ENCODE measurements around the gene LTO1. TPM values are rescaled to one million over a fixed set of nuclear protein-coding genes. Genes with fewer than 3 reads are reported as not detected.
"Not testable (repeated sequence)": the region's sequence is repeated elsewhere in the genome, so short reads cannot be mapped to it uniquely, and the experiment has no call there.

LTO1 gene
- total RNA-seq, 8 experiments from 2014 or later = 10.5 to 31.1 (median 16.1) TPM

DNA sequence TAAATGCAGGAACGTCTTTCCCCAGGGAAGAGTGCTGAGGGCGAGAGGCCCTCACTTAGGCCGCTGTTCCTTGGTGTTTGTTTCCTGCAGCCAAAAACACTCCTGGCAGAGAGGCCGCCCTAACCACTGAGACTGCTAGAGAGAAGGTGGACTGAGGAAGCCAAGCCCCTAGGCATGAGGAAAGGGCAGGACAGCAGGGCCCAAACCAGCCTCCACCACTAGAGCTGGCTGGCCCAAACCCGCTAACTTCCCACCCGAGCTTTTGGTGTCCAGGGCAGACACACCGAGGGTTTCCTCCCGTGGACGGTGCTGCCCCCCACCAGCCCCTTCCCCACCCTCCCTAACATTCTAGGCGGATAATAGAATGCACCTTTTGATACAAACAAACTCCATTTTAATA, 22.7 kb upstream of the LTO1 start:
- ATAC-seq (replicated peaks in 6 of 8) = no peak
- in situ Hi-C loops (cut with MboI; ENCODE audit: low pct_unique_long_range_greater_than_20kb in 2 of 9, low sequenced_read_pairs in 9 of 9, unreplicated experiment in 9 of 9) = loop anchor here in 5 of 9 experiments (25.0 kb wide), 2 partner anchors 189 to 489 kb away; no protein-coding TSS in a partner anchor
- peaks cover 16 to 23% of the 10 kb centered on the region in 2 donors for H3K4me1 ChIP-seq (replicated peaks in 1 of 2)
- 0 to 100% (median 62%) methylated on average over 1 to 2 of the region's 10 CpGs; no CpG with 5 or more reads in 6 of the 10 experiments for WGBS, 10 experiments
- H3K4me3 ChIP-seq = no peak overlapping the region
- H3K27ac ChIP-seq = no peak overlapping the region

DNA sequence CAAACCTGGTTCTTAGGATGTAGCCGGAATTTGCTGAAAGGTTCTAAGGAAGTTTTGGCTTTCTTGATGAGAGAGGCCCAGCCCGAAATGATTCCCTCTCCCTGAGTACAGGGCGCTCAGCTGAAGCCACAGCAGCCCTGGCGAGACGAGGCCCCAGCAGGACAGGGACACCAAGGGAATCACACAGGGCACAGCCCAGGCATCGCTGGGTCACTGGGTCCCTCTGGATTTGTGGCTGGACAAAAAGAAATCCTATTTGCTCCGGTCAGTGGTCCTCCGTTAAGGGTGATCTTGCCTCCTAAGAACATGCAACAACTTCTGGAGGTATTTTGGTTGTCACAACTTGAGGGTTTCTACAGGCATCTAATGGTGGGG, 22.3 kb upstream of the LTO1 start:
- ATAC-seq (replicated peaks in 6 of 8) = no peak
- in situ Hi-C loops (cut with MboI; ENCODE audit: low pct_unique_long_range_greater_than_20kb in 2 of 9, low sequenced_read_pairs in 9 of 9, unreplicated experiment in 9 of 9) = loop anchor here in 5 of 9 experiments (25.0 kb wide), 2 partner anchors 190 to 490 kb away; no protein-coding TSS in a partner anchor
- WGBS, 10 experiments = 60 to 100% (median 73%) methylated on average over 1 to 6 of the region's 8 CpGs; no CpG with 5 or more reads in 6 of the 10 experiments

DNA sequence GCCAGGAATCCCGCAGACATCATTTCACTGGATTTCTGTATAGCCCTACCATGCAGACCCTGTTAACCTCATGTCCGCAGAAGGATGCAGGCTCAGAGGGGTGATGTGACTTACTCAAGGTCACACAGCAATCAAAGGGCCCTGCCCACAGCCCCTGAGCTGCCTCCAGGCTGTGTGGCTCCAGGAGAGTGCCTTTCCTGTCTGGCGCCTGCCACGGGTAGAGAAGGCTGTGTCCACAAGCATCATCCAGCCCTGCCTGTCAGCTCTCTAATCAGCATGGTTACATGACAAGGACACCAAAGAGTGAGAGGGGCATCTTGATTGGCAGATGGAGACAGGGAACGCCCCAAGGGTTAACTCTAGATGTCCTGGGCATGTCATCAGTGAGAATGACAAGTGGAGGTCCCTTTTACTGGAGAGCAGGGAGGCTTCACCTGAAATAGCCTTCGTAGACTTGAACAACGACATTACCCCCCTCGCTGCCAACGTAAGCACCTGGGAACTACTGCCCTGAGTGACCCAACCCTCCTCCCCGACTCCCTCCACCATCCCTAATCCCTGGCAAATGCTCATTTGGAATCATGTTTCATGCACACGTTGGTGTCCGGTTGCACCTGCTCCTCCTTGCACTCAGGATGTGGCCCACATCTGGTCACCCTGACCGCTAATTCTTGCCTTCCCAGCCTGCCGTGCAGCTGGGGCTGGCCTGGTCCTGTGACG, 21.8 kb upstream of the LTO1 start:
- in situ Hi-C loops (cut with MboI; ENCODE audit: low pct_unique_long_range_greater_than_20kb in 2 of 9, low sequenced_read_pairs in 9 of 9, unreplicated experiment in 9 of 9) = loop anchor here in 5 of 9 experiments (25.0 kb wide), 2 partner anchors 190 to 490 kb away; no protein-coding TSS in a partner anchor
- peaks cover 10 to 15% of the 10 kb centered on the region in 2 donors for H3K4me1 ChIP-seq (replicated peaks in 1 of 2)
- WGBS, 10 experiments = 25 to 100% (median 67%) methylated on average over 1 to 13 of the region's 15 CpGs
- H3K4me3 ChIP-seq = no peak overlapping the region
- H3K27ac ChIP-seq = no peak overlapping the region
- peak in 1 of 8 experiments; percentile 63 for ATAC-seq (replicated peaks in 6 of 8)

More for the DNA sequence above, 22.3 kb upstream of the LTO1 start:
- Histone ChIP-seq H3K27ac (no peak overlapping the region), H3K4me3 (no peak overlapping the region), H3K4me1 (replicated peaks in 1 of 2) (peaks cover 16 to 20% of the 10 kb centered on the region in 2 donors)

DNA sequence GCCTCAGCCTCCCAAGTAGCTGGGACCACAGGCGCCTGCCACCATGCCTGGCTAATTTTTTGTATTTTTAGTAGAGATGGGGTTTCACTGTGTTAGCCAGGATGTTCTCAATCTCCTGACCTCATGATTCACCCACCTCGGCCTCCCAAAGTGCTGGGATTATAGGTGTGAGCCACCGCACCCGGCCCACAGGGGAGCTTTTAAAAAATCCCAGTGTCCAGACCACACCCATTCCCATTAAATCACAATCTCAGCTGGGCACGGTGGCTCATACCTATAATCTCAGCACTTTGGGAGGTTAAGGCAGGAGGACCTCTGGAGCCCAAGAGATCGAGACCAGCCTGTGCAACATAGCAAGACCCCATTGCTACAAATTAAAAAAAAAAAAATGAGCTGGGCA, 20.8 kb upstream of the LTO1 start:
- in situ Hi-C loops (cut with MboI; ENCODE audit: low pct_unique_long_range_greater_than_20kb in 2 of 9, low sequenced_read_pairs in 9 of 9, unreplicated experiment in 9 of 9) = loop anchor here in 5 of 9 experiments (25.0 kb wide), 2 partner anchors 191 to 491 kb away; no protein-coding TSS in a partner anchor
- 20 to 100% (median 80%) methylated on average over 1 to 3 of the region's 6 CpGs; no CpG with 5 or more reads in 3 of the 10 experiments for WGBS, 10 experiments
- H3K4me1 ChIP-seq (replicated peaks in 1 of 2); H3K27ac ChIP-seq; ATAC-seq (replicated peaks in 6 of 8); H3K4me3 ChIP-seq: not testable (repeated sequence)

DNA sequence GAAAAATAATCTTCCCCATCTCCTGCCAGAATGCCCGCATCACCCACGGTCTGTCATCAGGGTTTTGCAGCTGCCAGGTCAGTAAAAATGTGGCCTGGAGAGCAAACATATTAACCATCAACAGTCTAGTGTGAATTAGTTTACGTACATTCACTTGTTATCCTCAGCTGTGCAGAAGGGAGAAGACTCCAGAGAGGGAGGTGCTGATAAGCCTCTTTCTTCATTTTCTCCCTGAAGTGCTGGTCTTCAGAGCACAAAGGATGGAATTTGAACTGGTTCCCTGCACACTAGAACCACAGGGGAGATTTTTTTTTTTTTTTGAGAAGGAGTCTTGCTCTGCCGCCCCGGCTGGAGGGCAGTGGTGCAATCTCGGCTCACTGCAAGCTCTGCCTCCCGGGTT, 20.4 kb upstream of the LTO1 start:
- in situ Hi-C loops (cut with MboI; ENCODE audit: low pct_unique_long_range_greater_than_20kb in 2 of 9, low sequenced_read_pairs in 9 of 9, unreplicated experiment in 9 of 9) = loop anchor here in 5 of 9 experiments (25.0 kb wide), 2 partner anchors 192 to 492 kb away; no protein-coding TSS in a partner anchor

DNA sequence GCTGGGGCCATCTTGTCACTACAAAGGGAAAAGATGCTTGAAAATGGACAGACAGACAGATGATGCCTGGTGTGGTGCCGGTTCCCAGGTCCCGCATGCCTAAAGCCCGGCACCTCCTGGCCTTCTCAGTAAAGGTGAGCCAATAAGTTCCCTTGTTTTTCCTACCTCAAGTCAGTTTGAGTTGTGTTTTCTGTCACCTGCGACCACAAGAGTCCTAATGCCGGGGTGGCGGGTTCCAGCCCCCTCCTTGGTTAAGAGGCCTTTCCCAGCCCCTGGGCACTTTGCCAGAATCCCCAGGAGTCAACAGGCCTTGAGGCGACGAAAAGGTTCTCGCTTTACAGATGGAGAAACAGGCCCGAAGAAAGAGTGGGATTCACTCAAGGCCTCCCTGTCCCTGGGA, 19.6 kb upstream of the LTO1 start:
- Histone ChIP-seq H3K4me1 (replicated peaks in 1 of 2) (no peaks in the 10 kb centered on the region), H3K27ac (no peak overlapping the region), H3K4me3 (no peak overlapping the region)
- ATAC-seq (replicated peaks in 6 of 8) = no peak
- 61 to 92% (median 75%) methylated on average over 1 to 8 of the region's 10 CpGs; no CpG with 5 or more reads in 1 of the 10 experiments for WGBS, 10 experiments
- in situ Hi-C loops (cut with MboI; ENCODE audit: low pct_unique_long_range_greater_than_20kb in 2 of 9, low sequenced_read_pairs in 9 of 9, unreplicated experiment in 9 of 9) = loop anchor here in 5 of 9 experiments (25.0 kb wide), 2 partner anchors 193 to 493 kb away; no protein-coding TSS in a partner anchor

More for the DNA sequence above, 20.4 kb upstream of the LTO1 start:
- H3K4me1 ChIP-seq (replicated peaks in 1 of 2) = peaks cover 4 to 5% of the 10 kb centered on the region in 2 donors
- ATAC-seq (replicated peaks in 6 of 8) = no peak
- H3K27ac ChIP-seq = no peak overlapping the region
- WGBS, 10 experiments = 7 to 100% (median 79%) methylated on average over 1 to 6 of the region's 7 CpGs; no CpG with 5 or more reads in 2 of the 10 experiments
- H3K4me3 ChIP-seq = no peak overlapping the region

DNA sequence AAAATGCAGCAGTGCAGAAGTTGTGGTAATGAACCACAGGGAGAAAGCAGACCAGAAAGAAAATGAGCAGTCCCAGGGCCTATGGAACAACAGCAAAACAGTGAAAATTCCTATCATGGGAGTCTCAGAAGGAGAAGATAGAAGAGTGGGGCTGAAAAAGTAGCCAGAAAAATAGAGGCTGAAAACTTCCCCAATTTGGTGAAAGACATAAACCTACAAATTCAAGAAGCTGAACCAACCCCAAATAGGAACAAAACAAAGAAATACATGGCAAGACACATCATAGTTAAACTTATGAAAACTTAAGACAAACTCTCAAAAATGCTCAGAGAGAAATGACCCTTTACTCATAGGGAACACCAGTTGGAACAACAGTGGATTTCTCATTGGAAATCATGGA, 17.3 kb upstream of the LTO1 start:
- H3K27ac ChIP-seq = no peak overlapping the region
- in situ Hi-C loops (cut with MboI; ENCODE audit: low pct_unique_long_range_greater_than_20kb in 2 of 9, low sequenced_read_pairs in 9 of 9, unreplicated experiment in 9 of 9) = loop anchor here in 5 of 9 experiments (25.0 kb wide), 2 partner anchors 195 to 495 kb away; no protein-coding TSS in a partner anchor
- ATAC-seq (replicated peaks in 6 of 8) = no peak
- no peaks in the 10 kb centered on the region for H3K4me1 ChIP-seq (replicated peaks in 1 of 2)
- H3K4me3 ChIP-seq = no peak overlapping the region

DNA sequence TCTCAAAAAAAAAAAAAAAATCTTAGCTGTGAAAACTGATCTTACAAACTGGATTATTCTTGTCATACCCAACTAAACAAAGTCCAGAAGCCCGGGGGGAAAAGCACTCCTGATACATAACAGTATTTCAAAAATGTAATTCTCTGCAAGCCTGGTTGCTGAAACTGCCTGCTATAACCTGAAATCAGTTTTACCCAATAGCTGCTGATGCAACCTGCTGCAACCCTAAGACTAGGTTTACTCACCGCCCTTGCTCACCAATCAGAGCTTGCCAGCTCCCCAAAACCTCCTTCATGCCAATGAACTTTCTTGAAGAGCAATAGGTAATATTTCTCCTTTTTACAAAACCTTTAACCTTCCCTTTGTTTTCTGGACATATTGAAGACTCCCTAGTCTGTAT, 16.3 kb upstream of the LTO1 start:
- in situ Hi-C loops (cut with MboI; ENCODE audit: low pct_unique_long_range_greater_than_20kb in 2 of 9, low sequenced_read_pairs in 9 of 9, unreplicated experiment in 9 of 9) = loop anchor here in 5 of 9 experiments (25.0 kb wide), 2 partner anchors 196 to 496 kb away; no protein-coding TSS in a partner anchor
- peak in 4 of 8 experiments; percentile 19 to 63 (median 42) for ATAC-seq (replicated peaks in 6 of 8)
- WGBS, 10 experiments = 50 to 90% (median 84%) methylated on average over 1 to 2 of the region's 2 CpGs; no CpG with 5 or more reads in 1 of the 10 experiments
- H3K27ac ChIP-seq = no peak overlapping the region
- H3K4me1 ChIP-seq (replicated peaks in 1 of 2) = no peaks in the 10 kb centered on the region
- H3K4me3 ChIP-seq = no peak overlapping the region

DNA sequence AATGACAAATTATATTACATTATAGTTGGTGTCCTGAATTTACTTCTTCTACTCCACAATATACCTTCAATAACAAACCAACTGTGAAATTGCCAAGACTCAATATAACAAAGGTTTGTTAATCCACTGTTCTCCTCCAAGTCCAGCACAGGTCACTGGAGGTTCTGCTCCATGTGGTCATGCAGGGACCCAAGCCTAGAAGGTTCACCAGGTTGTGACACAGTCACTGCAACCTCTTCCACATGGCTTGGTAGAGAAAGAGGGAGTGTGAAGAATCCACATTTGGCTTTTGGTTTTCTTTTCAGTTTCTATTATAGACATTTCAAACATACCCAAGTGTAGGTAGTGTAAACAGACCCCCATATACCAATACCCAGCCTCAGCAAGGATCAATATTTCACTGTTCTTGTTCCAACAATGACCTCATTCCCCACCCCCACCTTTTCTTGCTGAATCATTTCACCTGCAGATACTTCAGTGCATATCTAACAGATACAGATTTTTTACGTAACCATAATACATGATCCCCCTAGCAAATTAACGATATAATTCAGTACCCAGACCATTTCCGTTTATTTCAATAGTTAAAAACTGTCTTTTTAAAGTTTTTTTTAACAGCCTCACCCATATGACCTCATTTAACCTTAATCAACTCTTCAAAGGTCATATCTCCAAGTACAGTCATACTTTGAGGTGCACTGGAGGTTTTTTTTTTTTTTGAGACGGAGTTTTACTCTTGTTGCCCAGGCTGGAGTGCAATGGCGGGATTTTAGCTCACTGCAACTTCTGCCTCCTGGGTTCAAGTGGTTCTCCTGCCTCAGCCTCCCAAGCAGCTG, 14.5 kb upstream of the LTO1 start:
- Histone ChIP-seq H3K4me1 (replicated peaks in 1 of 2) (no peaks in the 10 kb centered on the region), H3K27ac (no peak overlapping the region), H3K4me3 (no peak overlapping the region)
- in situ Hi-C loops (cut with MboI; ENCODE audit: low pct_unique_long_range_greater_than_20kb in 2 of 9, low sequenced_read_pairs in 9 of 9, unreplicated experiment in 9 of 9) = loop anchor here in 6 of 9 experiments (10.0 to 25.0 kb wide), 3 partner anchors 198 to 505 kb away; no protein-coding TSS in a partner anchor
- ATAC-seq (replicated peaks in 6 of 8) = no peak
- WGBS, 10 experiments = 71 to 100% (median 95%) methylated on average over 1 to 5 of the region's 5 CpGs

DNA sequence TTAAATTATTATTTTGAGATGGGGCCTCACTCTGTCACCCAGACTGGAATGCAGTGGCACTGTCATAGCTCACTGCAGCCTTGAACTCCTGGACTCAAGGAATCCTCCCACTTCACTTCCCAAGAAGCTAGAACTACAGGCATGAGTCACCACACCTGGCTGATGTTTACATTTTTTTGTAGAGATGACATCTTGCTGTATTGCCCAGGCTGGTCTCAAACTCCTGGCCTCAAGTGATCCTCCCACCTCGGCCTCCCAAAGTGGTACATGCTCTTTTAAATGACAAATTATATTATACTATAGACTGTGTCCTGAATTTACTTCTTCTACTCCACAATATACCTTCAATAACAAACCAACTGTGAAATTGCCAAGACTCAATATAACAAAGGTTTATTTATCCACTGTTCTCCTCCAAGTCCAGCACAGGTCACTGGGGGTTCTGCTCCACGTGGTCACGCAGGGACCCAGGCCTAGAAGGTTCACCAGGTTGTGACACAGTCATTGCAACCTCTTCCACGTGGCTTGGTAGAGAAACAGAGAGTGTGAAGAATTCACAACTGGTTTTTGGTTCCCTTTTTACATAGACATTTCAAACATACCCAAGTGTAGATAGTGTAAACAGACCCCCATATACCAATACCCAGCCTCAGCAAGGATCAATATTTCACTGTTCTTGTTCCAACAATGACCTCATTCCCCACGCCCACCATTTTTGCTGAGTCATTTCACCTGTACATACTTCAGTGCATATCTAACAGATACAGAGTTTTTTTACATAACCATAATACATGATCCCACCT, 13.0 kb upstream of the LTO1 start:
- 36 to 100% (median 81%) methylated on average over 2 to 5 of the region's 5 CpGs for WGBS, 10 experiments
- H3K4me1 ChIP-seq (replicated peaks in 1 of 2); H3K27ac ChIP-seq; H3K4me3 ChIP-seq; ATAC-seq (replicated peaks in 6 of 8): not testable (repeated sequence)
- in situ Hi-C loops (cut with MboI; ENCODE audit: low pct_unique_long_range_greater_than_20kb in 2 of 9, low sequenced_read_pairs in 9 of 9, unreplicated experiment in 9 of 9) = loop anchor here in 6 of 9 experiments (10.0 to 25.0 kb wide), 3 partner anchors 199 to 507 kb away; no protein-coding TSS in a partner anchor

DNA sequence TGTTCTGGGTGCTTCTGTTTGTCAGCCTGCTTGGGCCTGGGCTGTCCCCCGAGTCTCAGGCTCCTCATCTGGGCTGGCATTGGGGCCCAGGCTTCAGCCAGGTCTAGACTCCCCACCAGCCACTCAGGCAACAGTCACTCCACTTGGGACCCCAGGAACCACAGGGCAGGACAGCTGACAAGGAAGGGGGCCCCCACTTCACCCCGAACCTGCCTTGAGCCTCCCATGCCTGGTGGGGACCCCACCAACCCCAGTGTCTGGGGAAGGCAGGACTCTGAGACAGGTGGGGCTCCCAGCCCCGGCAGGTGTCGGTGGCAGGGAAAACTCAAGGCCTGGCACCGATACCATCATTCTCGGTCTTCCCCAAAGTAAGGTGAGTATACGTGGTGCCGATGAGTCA, 11.7 kb upstream of the LTO1 start:
- ATAC-seq (replicated peaks in 6 of 8) = no peak
- WGBS, 10 experiments = 49 to 97% (median 60%) methylated on average over 1 to 6 of the region's 8 CpGs; no CpG with 5 or more reads in 5 of the 10 experiments
- no peak overlapping the region for H3K4me3 ChIP-seq
- no peaks in the 10 kb centered on the region for H3K4me1 ChIP-seq (replicated peaks in 1 of 2)
- no peak overlapping the region for H3K27ac ChIP-seq
- in situ Hi-C loops (cut with MboI; ENCODE audit: low pct_unique_long_range_greater_than_20kb in 2 of 9, low sequenced_read_pairs in 9 of 9, unreplicated experiment in 9 of 9) = loop anchor here in 6 of 9 experiments (10.0 to 25.0 kb wide), 3 partner anchors 200 to 508 kb away; no protein-coding TSS in a partner anchor

DNA sequence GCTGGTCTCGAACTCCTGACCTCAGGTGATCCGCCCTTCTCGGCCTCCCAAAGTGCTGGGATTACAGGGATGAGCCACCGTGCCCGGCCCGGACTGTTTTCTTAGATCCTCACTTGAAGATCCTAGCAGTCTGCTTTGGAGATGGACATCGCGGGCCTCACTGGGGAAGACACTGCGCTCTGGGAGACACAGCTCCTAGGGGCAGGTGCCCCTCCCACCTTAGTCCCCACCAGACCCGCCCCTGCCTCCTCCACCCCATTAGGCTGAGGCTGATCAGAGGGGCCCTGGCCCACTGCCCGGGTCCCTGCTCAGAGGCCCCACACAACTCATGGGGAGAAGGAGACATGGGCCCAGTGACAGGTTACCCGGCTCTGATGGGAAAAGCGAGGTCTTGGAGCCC, 11.3 kb upstream of the LTO1 start:
- 73 to 100% (median 100%) methylated on average over 1 to 3 of the region's 13 CpGs; no CpG with 5 or more reads in 7 of the 10 experiments for WGBS, 10 experiments
- no peak for ATAC-seq (replicated peaks in 6 of 8)
- in situ Hi-C loops (cut with MboI; ENCODE audit: low pct_unique_long_range_greater_than_20kb in 2 of 9, low sequenced_read_pairs in 9 of 9, unreplicated experiment in 9 of 9) = loop anchor here in 6 of 9 experiments (10.0 to 25.0 kb wide), 3 partner anchors 201 to 508 kb away; no protein-coding TSS in a partner anchor
- Histone ChIP-seq H3K4me1 (replicated peaks in 1 of 2) (no peaks in the 10 kb centered on the region), H3K27ac (no peak overlapping the region), H3K4me3 (no peak overlapping the region)
